ENCODE results near the gene AIF1L. TPM values are rescaled to one million over a fixed set of nuclear protein-coding genes. Genes with fewer than 3 reads are reported as not detected.

AIF1L gene
- total and polyA plus RNA-seq, 2 experiments from 2014 or later: 0.28 TPM; not detected in 1

- Histone ChIP-seq H3K9me3 (ENCODE audit: low read depth) (no peaks in the 10 kb centered on the region), H3K27ac (no peak overlapping the region), H3K4me3 (no peak overlapping the region), H3K4me2 (ENCODE audit: unreplicated experiment) (no peak overlapping the region), H3K9ac (no peak overlapping the region), H3K9me2 (ENCODE audit: insufficient read depth) (no peaks in the 10 kb centered on the region), H2AFZ (no peak overlapping the region), H4K20me1 (ENCODE audit: insufficient read depth) (no peaks in the 10 kb centered on the region), H3K4me1 (ENCODE audit: insufficient read depth) (no peaks in the 10 kb centered on the region), H3K27me3 (replicated peaks; ENCODE audit: insufficient read depth) (no peaks in the 10 kb centered on the region), H3F3A (ENCODE audit: insufficient read depth) (no peaks in the 10 kb centered on the region), H3K79me2 (ENCODE audit: insufficient read depth) (no peaks in the 10 kb centered on the region), H3K36me3 (ENCODE audit: low read depth) (no peaks in the 10 kb centered on the region)
- in situ Hi-C loops (cut with MboI): no loop called here
- no peak for TF ChIP-seq EZH2 (IDR thresholded peaks at IDR 0.05; ENCODE audit: insufficient read depth, poor library complexity, severe bottlenecking)
- no peak for TF ChIP-seq EZH2phosphoT487 (IDR thresholded peaks at IDR 0.05; ENCODE audit: insufficient read depth, low read depth)
- DNase-seq: no peak
- 52 to 54% methylated on average over 9 of the region's 9 CpGs for WGBS, 2 experiments (ENCODE audit: low coverage in 1 of 2, low lambda C conversion rate in 2 of 2, missing lambda C conversion rate in 2 of 2)
These were observed 28.7 kb upstream of the AIF1L start for GRCh38 chr9:131067625-131068024.

- H3K36me3 ChIP-seq (ENCODE audit: low read depth): no peaks in the 10 kb centered on the region
- no peaks in the 10 kb centered on the region for H4K20me1 ChIP-seq (ENCODE audit: insufficient read depth)
- no peaks in the 10 kb centered on the region for H3K9me2 ChIP-seq (ENCODE audit: insufficient read depth)
- H3K9me3 ChIP-seq (ENCODE audit: low read depth): no peaks in the 10 kb centered on the region
- H3K27me3 ChIP-seq (replicated peaks; ENCODE audit: insufficient read depth): no peaks in the 10 kb centered on the region; the same call in 1 of the 2 replicates
- H3K4me3 ChIP-seq: no peak overlapping the region
- no peak overlapping the region for H3K27ac ChIP-seq
- no peak overlapping the region for H2AFZ ChIP-seq
- 59 to 71% methylated on average over 13 to 14 of the region's 14 CpGs for WGBS, 2 experiments (ENCODE audit: low coverage in 1 of 2, low lambda C conversion rate in 2 of 2, missing lambda C conversion rate in 2 of 2)
- no peak for TF ChIP-seq EZH2 (IDR thresholded peaks at IDR 0.05; ENCODE audit: insufficient read depth, poor library complexity, severe bottlenecking)
- no peak for TF ChIP-seq EZH2phosphoT487 (IDR thresholded peaks at IDR 0.05; ENCODE audit: insufficient read depth, low read depth)
- H3K79me2 ChIP-seq (ENCODE audit: insufficient read depth): no peaks in the 10 kb centered on the region
- in situ Hi-C loops (cut with MboI): no loop called here
- DNase-seq: no peak
- H3K9ac ChIP-seq: no peak overlapping the region
- no peaks in the 10 kb centered on the region for H3K4me1 ChIP-seq (ENCODE audit: insufficient read depth)
- H3F3A ChIP-seq (ENCODE audit: insufficient read depth): no peaks in the 10 kb centered on the region
- H3K4me2 ChIP-seq (ENCODE audit: unreplicated experiment): no peak overlapping the region
These were observed 28.1 kb upstream of the AIF1L start for GRCh38 chr9:131068076-131068816.

- in situ Hi-C loops (cut with MboI): no loop called here
- 77 to 80% methylated on average over 15 of the region's 15 CpGs for WGBS, 2 experiments (ENCODE audit: low coverage in 1 of 2, low lambda C conversion rate in 2 of 2, missing lambda C conversion rate in 2 of 2)
- Histone ChIP-seq H3K9me3 (ENCODE audit: low read depth) (no peaks in the 10 kb centered on the region), H3F3A (ENCODE audit: insufficient read depth) (no peaks in the 10 kb centered on the region), H3K4me1 (ENCODE audit: insufficient read depth) (no peaks in the 10 kb centered on the region), H3K27ac (no peak overlapping the region), H3K9ac (no peak overlapping the region), H3K4me3 (no peak overlapping the region), H2AFZ (no peak overlapping the region), H3K36me3 (ENCODE audit: low read depth) (no peaks in the 10 kb centered on the region), H3K9me2 (ENCODE audit: insufficient read depth) (no peaks in the 10 kb centered on the region), H3K79me2 (ENCODE audit: insufficient read depth) (no peaks in the 10 kb centered on the region), H4K20me1 (ENCODE audit: insufficient read depth) (no peaks in the 10 kb centered on the region), H3K4me2 (ENCODE audit: unreplicated experiment) (no peak overlapping the region), H3K27me3 (replicated peaks; ENCODE audit: insufficient read depth) (no peaks in the 10 kb centered on the region; the same call in 1 of the 2 replicates)
- DNase-seq: no peak
- TF ChIP-seq EZH2phosphoT487 (IDR thresholded peaks at IDR 0.05; ENCODE audit: insufficient read depth, low read depth) (no peak), EZH2 (IDR thresholded peaks at IDR 0.05; ENCODE audit: insufficient read depth, poor library complexity, severe bottlenecking) (no peak)
These were observed 26.6 kb upstream of the AIF1L start for GRCh38 chr9:131069699-131070098.

- H3F3A ChIP-seq (ENCODE audit: insufficient read depth): no peaks in the 10 kb centered on the region
- no peak overlapping the region for H2AFZ ChIP-seq
- H3K9ac ChIP-seq: no peak overlapping the region
- H3K4me2 ChIP-seq (ENCODE audit: unreplicated experiment): no peak overlapping the region
- no peaks in the 10 kb centered on the region for H3K36me3 ChIP-seq (ENCODE audit: low read depth)
- H3K79me2 ChIP-seq (ENCODE audit: insufficient read depth): no peaks in the 10 kb centered on the region
- H3K4me1 ChIP-seq (ENCODE audit: insufficient read depth): no peaks in the 10 kb centered on the region
- WGBS, 2 experiments (ENCODE audit: low coverage in 1 of 2, low lambda C conversion rate in 2 of 2, missing lambda C conversion rate in 2 of 2): 57 to 58% methylated on average over 14 to 16 of the region's 16 CpGs
- no peaks in the 10 kb centered on the region; the same call in 1 of the 2 replicates for H3K27me3 ChIP-seq (replicated peaks; ENCODE audit: insufficient read depth)
- H4K20me1 ChIP-seq (ENCODE audit: insufficient read depth): no peaks in the 10 kb centered on the region
- no peak overlapping the region for H3K4me3 ChIP-seq
- no peak for DNase-seq
- TF ChIP-seq EZH2phosphoT487 (IDR thresholded peaks at IDR 0.05; ENCODE audit: insufficient read depth, low read depth) (no peak), EZH2 (IDR thresholded peaks at IDR 0.05; ENCODE audit: insufficient read depth, poor library complexity, severe bottlenecking) (no peak)
- H3K9me2 ChIP-seq (ENCODE audit: insufficient read depth): no peaks in the 10 kb centered on the region
- in situ Hi-C loops (cut with MboI): no loop called here
- H3K9me3 ChIP-seq (ENCODE audit: low read depth): no peaks in the 10 kb centered on the region
- no peak overlapping the region for H3K27ac ChIP-seq
These were observed 24.0 kb upstream of the AIF1L start for GRCh38 chr9:131072107-131072870.
